ENCODE measurements around the gene ARID1A. TPM values are rescaled to one million over a fixed set of nuclear protein-coding genes. Genes with fewer than 3 reads are reported as not detected.

The ARID1A gene
- total and polyA plus RNA-seq, 9 of the 15 experiments (the other 6 are each of a cell fraction or from before 2014, with no cell fraction given), result 8.3 to 88.3 (median 22.5) TPM

- TF ChIP-seq, protein P1, sequence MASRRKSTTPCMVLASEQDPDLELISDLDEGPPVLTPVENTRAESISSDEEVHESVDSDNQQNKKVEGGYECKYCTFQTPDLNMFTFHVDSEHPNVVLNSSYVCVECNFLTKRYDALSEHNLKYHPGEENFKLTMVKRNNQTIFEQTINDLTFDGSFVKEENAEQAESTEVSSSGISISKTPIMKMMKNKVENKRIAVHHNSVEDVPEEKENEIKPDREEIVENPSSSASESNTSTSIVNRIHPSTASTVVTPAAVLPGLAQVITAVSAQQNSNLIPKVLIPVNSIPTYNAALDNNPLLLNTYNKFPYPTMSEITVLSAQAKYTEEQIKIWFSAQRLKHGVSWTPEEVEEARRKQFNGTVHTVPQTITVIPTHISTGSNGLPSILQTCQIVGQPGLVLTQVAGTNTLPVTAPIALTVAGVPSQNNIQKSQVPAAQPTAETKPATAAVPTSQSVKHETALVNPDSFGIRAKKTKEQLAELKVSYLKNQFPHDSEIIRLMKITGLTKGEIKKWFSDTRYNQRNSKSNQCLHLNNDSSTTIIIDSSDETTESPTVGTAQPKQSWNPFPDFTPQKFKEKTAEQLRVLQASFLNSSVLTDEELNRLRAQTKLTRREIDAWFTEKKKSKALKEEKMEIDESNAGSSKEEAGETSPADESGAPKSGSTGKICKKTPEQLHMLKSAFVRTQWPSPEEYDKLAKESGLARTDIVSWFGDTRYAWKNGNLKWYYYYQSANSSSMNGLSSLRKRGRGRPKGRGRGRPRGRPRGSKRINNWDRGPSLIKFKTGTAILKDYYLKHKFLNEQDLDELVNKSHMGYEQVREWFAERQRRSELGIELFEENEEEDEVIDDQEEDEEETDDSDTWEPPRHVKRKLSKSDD (conservative IDR thresholded peaks at IDR 0.05; ENCODE audit: low read length), result no peak
- TF ChIP-seq, protein P2, sequence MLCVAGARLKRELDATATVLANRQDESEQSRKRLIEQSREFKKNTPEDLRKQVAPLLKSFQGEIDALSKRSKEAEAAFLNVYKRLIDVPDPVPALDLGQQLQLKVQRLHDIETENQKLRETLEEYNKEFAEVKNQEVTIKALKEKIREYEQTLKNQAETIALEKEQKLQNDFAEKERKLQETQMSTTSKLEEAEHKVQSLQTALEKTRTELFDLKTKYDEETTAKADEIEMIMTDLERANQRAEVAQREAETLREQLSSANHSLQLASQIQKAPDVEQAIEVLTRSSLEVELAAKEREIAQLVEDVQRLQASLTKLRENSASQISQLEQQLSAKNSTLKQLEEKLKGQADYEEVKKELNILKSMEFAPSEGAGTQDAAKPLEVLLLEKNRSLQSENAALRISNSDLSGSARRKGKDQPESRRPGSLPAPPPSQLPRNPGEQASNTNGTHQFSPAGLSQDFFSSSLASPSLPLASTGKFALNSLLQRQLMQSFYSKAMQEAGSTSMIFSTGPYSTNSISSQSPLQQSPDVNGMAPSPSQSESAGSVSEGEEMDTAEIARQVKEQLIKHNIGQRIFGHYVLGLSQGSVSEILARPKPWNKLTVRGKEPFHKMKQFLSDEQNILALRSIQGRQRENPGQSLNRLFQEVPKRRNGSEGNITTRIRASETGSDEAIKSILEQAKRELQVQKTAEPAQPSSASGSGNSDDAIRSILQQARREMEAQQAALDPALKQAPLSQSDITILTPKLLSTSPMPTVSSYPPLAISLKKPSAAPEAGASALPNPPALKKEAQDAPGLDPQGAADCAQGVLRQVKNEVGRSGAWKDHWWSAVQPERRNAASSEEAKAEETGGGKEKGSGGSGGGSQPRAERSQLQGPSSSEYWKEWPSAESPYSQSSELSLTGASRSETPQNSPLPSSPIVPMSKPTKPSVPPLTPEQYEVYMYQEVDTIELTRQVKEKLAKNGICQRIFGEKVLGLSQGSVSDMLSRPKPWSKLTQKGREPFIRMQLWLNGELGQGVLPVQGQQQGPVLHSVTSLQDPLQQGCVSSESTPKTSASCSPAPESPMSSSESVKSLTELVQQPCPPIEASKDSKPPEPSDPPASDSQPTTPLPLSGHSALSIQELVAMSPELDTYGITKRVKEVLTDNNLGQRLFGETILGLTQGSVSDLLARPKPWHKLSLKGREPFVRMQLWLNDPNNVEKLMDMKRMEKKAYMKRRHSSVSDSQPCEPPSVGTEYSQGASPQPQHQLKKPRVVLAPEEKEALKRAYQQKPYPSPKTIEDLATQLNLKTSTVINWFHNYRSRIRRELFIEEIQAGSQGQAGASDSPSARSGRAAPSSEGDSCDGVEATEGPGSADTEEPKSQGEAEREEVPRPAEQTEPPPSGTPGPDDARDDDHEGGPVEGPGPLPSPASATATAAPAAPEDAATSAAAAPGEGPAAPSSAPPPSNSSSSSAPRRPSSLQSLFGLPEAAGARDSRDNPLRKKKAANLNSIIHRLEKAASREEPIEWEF (CRISPR knock-in tag; IDR thresholded peaks at IDR 0.05), result peak; percentile 86; the same call in 1 of the 2 replicates
- no peak for TF ChIP-seq BRF1 (IDR thresholded peaks at IDR 0.05; ENCODE audit: borderline replicate concordance, extremely low read depth, insufficient read length)
- TF ChIP-seq POLR2AphosphoS5 (IDR thresholded peaks at IDR 0.05; ENCODE audit: control insufficient read depth, insufficient read depth, low read depth, low read length), result peak; percentile 91
- TF ChIP-seq, protein P3, sequence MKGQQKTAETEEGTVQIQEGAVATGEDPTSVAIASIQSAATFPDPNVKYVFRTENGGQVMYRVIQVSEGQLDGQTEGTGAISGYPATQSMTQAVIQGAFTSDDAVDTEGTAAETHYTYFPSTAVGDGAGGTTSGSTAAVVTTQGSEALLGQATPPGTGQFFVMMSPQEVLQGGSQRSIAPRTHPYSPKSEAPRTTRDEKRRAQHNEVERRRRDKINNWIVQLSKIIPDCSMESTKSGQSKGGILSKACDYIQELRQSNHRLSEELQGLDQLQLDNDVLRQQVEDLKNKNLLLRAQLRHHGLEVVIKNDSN (CRISPR knock-in tag; IDR thresholded peaks at IDR 0.05), result no peak
- no peak for TF ChIP-seq POLR3A (IDR thresholded peaks at IDR 0.05; ENCODE audit: borderline replicate concordance, extremely low read depth, insufficient read depth, insufficient read length)
- no peak for TF ChIP-seq HDAC3 (IDR thresholded peaks at IDR 0.05; ENCODE audit: borderline replicate concordance, partially characterized antibody)
- TF ChIP-seq MAZ (CRISPR knock-in tag; conservative IDR thresholded peaks at IDR 0.05 in 1 of 2, IDR thresholded peaks at IDR 0.05 in 1 of 2), result peak in 1 of 2 experiments; percentile 78; a peak in 3 of 4 replicates
- TF ChIP-seq MIER1 (IDR thresholded peaks at IDR 0.05; ENCODE audit: low read depth), result no peak
- no peak for TF ChIP-seq MTF1 (CRISPR knock-in tag; IDR thresholded peaks at IDR 0.05; ENCODE audit: borderline replicate concordance)
- TF ChIP-seq ELF2 (CRISPR knock-in tag; IDR thresholded peaks at IDR 0.05), result 0 out of 2 replicates have a peak, but pooled peaks have one; percentile 43
- TF ChIP-seq TARDBP (IDR thresholded peaks at IDR 0.05), result peak; percentile 81; the same call in 1 of the 2 replicates
- TF ChIP-seq TEAD4 (IDR thresholded peaks at IDR 0.05; ENCODE audit: low read length), result peak; percentile 70
- TF ChIP-seq TEAD4 (CRISPR knock-in tag; IDR thresholded peaks at IDR 0.05; ENCODE audit: borderline replicate concordance), result no peak
- TF ChIP-seq, protein P4, sequence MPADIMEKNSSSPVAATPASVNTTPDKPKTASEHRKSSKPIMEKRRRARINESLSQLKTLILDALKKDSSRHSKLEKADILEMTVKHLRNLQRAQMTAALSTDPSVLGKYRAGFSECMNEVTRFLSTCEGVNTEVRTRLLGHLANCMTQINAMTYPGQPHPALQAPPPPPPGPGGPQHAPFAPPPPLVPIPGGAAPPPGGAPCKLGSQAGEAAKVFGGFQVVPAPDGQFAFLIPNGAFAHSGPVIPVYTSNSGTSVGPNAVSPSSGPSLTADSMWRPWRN (IDR thresholded peaks at IDR 0.05; ENCODE audit: low read depth), result peak; percentile 14; the same call in 1 of the 2 replicates
- TF ChIP-seq SLC30A9 (CRISPR knock-in tag; IDR thresholded peaks at IDR 0.05), result no peak
These were observed 90.9 kb downstream of the ARID1A start (continued) for GRCh38 chr1:26786437-26787380.

All from K562 (cell line).